Stimulated activated CD8-positive, alpha-beta memory T cell treated with anti-CD3 and anti-CD28 coated beads, Interleukin-4, amount 100 ng/mL, for 48 hours (primary cell): ENCODE data around the gene ALOX5AP.

ENCODE experiments used
- DNase-seq: peaks from one replicate; pipeline ENCODE4 v3.0.0-alpha.2; 2020

Gene ALOX5AP

GRCh38 chr13:30735025-30735871 is at the start of gene ALOX5AP:
Gene ALOX5AP, plus strand, starts transcription at chr13:30735543. Its CDS starts 63 bp downstream, at chr13:30735606.
- no peak for DNase-seq

DNA sequence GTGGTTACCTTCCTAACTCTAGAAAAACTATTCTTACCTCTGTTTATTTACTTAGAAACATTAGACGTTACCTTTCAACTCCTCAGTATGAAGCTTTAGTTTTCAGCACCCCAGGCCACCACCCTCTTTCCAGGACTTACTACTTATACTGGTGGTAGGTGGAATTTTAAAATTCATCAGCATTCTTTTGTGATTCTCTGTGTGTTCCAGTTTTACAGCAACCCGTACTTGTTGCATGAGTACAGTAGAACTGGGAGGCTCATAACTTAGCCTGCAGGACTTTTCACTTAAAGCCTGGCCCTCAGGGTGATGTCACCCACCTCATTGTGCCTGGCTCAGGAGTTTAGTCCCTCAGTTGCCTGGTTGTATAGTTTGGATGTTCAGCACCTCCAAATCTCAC is 49.4 kb upstream of the ALOX5AP start:
- DNase-seq = no peak

- DNase-seq = no peak
Observed at GRCh38 chr13:30687601-30688000, 47.7 kb upstream of the ALOX5AP start.

DNA sequence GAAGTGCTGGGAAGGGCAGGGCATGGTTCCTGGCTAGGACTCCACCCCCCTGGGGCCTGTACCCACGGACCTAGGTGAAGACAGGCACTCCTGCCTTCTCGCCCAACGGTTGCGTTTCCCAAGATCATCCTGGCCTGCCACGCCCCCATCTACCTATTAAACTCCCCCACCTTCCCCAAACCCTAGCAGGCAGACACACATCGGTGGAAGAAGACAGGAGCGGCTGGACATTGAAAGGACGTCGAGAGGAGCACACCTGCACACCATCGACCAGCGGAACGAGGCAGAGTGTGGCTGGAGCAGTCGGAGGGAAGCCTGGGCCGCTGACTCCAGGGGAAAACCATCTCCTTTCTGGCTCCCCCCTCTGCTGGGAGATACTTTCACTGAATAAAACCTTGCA is 45.6 kb upstream of the ALOX5AP start:
- no peak for DNase-seq

- no peak for DNase-seq
Observed at GRCh38 chr13:30690282-30691188, 44.8 kb upstream of the ALOX5AP start.

DNA sequence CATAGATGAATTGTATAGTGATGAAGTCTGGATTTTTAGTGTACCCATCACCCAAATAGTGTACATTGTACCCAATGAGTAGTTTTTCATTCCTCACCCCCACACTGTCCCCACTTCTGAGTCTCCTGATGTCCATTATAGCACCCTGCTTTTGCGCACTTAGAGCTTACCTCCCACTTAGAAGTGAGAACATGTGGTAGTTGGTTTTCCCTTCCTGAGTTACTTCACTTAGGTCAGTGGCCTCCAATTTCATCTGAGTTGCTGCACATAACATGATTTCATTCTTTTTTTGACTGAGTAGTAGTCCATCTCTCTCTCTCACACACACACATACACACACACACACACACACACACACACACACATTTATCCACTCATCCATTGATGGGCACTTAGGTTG is 43.2 kb upstream of the ALOX5AP start:
- DNase-seq = no peak

DNA sequence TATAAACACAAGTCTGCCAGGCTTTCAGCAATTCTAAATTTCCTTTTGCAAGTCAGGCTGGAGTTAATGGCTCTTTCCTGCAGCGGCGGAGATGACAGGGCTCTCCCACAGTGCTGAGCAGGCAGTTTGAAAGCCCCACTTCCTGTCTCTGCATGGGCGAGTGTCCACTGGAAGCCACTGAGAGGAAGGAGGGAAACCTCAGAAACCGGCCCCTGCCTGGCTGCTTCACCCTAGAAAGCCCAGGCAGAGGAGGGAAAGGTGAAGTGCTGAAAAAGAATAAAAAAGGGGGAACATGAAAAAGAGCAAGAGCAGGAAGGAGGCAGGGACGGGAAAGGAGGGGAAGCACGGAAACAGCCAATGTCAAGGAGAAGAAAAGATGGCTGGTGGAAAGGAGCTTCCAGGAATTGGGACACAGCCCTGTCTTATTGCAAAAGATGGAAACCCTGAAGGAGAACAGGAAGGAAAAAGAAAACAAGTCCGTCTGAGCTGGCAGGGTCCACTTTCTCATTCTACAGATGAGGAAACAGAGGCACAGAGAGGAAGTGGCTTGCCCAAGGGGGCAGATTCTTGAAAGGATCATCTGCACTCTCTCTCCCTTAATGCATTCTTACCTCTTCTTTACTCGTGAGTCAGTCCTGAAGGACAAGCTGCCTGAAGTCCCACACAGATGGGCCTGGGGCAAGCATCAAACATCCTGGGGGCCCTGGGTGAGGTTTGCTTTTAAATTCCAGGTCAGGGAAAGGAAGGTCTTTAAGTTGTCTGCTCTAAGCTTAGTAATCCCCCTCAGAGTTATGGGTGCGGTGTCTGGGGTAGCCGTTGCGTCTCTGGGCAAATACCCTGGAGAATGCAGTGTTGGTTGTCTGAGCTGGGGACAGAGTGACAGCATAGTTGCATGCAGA is 38.8 kb upstream of the ALOX5AP start:
- DNase-seq = no peak

DNA sequence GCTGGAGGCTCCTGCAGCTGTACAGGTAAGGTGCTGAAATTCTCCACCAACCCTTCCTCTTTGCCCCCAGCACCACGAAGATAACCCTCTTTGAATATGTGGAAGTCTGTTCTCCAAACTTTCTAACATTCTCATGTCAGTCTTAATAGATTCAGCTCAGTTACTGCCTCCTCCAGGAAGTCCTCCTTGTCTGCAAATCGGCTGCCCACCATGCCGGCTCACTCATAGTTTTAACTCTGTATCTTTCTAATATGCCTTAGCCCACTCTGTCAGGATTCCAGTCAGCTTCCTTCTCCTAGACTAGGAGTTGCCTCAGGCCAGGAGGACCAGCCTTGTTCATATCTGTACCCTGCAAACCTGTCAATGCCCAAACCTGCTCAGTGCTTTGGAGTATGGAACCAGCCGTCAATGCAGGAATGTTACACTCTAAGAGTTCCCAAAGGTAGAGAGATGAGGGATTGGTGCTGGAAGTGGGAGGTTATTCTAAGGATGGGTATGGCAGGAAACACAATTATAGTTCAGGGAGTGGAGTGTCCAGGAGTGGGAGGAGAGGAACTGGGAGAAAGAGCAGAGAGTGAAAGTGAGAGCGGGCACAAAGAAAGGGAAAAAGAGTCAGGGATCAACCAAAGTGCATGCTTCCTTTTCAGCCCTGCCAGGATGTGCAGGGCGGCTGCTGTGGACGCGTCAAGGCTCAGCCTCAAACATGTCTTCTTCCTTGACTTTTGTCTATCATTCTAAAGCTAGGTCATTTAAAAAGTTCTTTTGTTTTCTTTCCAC is 38.0 kb upstream of the ALOX5AP start:
- DNase-seq = no peak

DNA sequence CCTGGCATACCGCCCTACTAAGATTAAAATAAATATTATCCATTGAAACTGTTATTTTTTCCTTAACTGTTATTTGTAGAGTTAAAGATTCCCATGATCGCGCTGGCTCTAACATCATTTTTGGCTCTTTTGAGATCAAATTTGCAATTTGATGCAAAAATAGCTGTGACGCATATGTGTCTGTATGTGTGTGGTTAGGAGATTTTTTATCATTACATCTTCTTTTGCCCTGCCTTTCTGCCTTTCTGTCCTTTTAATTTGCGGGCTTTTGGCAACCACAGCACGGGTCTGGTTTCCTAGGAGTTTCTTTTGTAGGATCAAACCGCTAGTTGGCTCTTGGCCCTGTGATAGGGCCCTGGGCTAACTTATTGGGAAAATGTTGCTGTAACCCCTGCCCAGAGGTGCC is 37.3 kb upstream of the ALOX5AP start:
- DNase-seq = no peak

GRCh38 chr13:30698488-30699005 is 36.8 kb upstream of the ALOX5AP start:
- no peak for DNase-seq

DNA sequence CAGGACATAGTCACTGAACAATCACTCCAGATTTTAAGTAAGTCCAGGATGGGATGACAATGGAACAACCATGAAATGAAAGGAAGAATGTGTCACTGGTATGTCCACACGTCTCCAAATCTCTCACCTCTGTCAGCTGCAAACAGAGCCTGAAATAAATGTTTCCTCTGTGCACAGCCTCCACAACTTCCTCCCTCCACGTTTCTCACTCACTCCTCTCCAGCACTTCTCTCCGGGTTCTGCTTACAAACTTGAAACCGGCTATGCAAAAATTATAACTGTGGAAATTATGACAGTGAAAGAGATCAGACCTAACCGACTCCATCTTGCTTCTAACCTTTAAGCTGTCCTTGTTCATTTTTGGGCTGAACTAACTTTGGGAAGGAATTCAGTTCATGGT is 35.0 kb upstream of the ALOX5AP start:
- DNase-seq = no peak

GRCh38 chr13:30702006-30702405 is 33.3 kb upstream of the ALOX5AP start:
- no peak for DNase-seq

DNA sequence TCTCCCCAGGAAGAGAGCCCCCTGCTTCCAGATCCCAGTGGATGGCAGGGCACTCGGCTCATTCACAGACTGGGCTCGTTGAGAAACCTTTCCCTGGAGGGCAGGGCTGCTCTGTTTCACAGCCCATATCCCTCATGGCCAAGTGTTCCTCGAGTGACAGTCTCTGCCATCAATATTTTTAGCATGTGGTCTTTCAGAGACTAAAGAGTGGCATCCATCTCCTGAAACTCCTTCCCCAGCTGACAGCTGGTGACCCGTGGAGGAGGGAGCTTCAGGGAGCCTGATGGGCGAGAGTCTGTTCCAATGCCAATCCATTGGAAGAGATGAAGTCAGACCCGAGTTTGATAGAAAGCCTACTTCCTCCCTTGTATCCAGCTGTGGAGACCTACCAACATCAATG is 30.7 kb upstream of the ALOX5AP start:
- DNase-seq = no peak

DNA sequence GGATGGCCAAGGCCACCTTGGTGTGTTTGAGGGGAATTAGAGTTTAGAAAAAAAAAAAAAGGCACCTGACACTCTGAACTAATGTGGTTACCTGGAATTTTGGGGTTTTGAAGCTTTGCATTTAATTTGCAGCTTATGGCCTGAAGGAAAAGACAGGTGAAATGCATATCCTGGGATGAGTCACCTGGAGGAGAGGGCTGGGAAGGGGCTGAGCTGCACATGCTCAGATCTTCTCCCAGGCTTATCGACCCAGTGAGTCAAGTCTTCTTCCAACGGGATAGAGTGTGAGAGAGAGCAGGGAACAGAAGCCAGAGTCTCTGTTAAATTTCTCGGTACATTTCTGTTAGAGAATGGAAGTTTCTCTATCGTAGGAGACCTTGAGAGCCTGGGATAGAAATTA is 29.7 kb upstream of the ALOX5AP start:
- DNase-seq = no peak

GRCh38 chr13:30708541-30708940 is 26.8 kb upstream of the ALOX5AP start:
- no peak for DNase-seq

DNA sequence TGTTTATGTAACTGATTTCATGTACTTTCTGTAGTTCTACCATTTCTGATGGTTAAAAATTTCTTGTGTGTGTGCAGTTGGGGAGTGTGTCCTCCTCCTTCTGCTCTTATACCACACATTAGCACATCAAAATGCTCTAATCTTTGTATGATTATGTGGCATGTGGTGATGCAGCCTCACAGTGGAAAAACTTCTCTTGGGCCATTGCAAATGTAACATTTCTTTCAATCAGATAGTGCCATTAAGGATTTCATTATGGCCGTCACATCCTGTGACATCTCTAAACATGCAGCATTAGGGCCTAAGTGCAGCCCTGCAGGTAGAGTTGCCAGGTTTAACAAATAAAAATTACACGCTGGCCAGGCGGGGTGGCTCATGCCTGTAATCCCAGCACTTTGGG is 24.9 kb upstream of the ALOX5AP start:
- no peak for DNase-seq

DNA sequence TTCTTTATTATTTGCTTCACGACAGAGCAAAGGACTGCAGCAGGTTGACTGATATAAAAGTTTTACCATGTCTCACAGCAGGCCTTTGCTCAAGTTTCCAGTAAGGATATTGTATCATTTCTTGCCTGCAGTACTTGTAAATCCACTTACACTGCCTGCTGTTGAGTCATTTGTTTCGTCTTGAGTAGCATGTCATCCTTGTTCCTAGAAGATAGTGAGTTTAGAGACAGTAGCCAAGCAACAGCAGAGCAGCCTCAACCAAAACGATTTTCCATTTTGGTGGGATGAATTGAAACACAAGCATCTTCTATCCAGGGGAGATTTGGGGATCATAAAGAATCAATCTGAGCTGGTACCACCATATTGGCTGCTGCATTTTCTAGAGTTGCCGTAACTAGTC is 24.0 kb upstream of the ALOX5AP start:
- no peak for DNase-seq

DNA sequence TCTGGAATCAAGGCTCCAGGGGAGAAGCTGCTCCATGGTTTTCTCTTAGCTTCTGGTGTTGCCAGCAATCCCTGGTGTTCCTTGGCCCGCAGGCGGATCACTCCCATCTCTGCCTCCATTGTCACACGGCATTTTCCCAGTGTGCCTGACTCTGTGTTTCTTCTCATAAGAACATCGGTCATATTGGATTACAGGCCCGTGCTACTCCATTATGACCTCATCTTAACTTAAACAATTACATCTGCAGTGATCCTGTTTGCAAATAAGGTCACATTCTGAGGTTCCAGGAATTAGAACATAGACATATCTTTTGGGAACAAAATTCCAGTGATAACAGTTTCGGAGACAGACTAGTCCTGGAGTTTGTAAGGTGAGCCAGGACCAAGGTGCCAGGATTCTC is 23.5 kb upstream of the ALOX5AP start:
- no peak for DNase-seq

- no peak for DNase-seq
Observed at GRCh38 chr13:30712536-30713532, 22.5 kb upstream of the ALOX5AP start.

- DNase-seq = no peak
Observed at GRCh38 chr13:30714629-30715371, 20.5 kb upstream of the ALOX5AP start.
